ENCODE data around the gene NRL.

- TF ChIP-seq RAD21 (CRISPR knock-in tag; conservative IDR thresholded peaks at IDR 0.05 in 1 of 2, IDR thresholded peaks at IDR 0.05 in 1 of 2) (no peak), POLR2AphosphoS5 (IDR thresholded peaks at IDR 0.05; ENCODE audit: control insufficient read depth, insufficient read depth, low read depth, low read length) (no peak), TSC22D4 (tag; IDR thresholded peaks at IDR 0.05) (no peak), JUND (IDR thresholded peaks at IDR 0.05; ENCODE audit: borderline replicate concordance, low read depth, low read length) (no peak), JUND (tag; IDR thresholded peaks at IDR 0.05; ENCODE audit: borderline replicate concordance, low read depth, low read length) (no peak), TOE1 (IDR thresholded peaks at IDR 0.05; ENCODE audit: borderline replicate concordance) (no peak), TOE1 (CRISPR knock-in tag; IDR thresholded peaks at IDR 0.05; ENCODE audit: borderline replicate concordance, low read depth) (no peak), EGR1 (conservative IDR thresholded peaks at IDR 0.05) (no peak), ZFP91 (CRISPR knock-in tag; IDR thresholded peaks at IDR 0.05) (no peak)
Observed at GRCh38 chr14:24150061-24150460, 35.3 kb upstream of the NRL start.
